Globus pallidus (tissue), 1 donor: ENCODE results near the gene ARL16.

ENCODE experiments used
- DNase-seq: peaks from one replicate; pipeline ENCODE4 v3.0.0-alpha.2; 2015; ENCODE audit warnings: low spot score

ARL16 gene

GRCh38 chr17:81683584-81684441 lies at the start of gene ARL16, which contains the start of gene HGS:
Gene ARL16, minus strand, starts transcription at chr17:81683797. Its CDS starts 44 bp downstream, at chr17:81683753.
Gene HGS, plus strand, starts transcription at chr17:81684011. Its CDS starts 56 bp downstream, at chr17:81684067.
- DNase-seq: peak; percentile 96

GRCh38 chr17:81727324-81728031 lies 43.9 kb upstream of the ARL16 start:
- DNase-seq: no peak

GRCh38 chr17:81726004-81726403 lies 42.4 kb upstream of the ARL16 start:
- no peak for DNase-seq

- no peak for DNase-seq
These were observed 41.8 kb upstream of the ARL16 start for GRCh38 chr17:81725439-81725838.

GRCh38 chr17:81723651-81724209 lies 40.1 kb upstream of the ARL16 start:
- DNase-seq: no peak

GRCh38 chr17:81722184-81723120 lies 38.9 kb upstream of the ARL16 start:
- no peak for DNase-seq

GRCh38 chr17:81720267-81721071 lies 36.9 kb upstream of the ARL16 start:
- no peak for DNase-seq

- peak; percentile 42 for DNase-seq
These were observed 36.0 kb upstream of the ARL16 start for GRCh38 chr17:81719410-81720266.

- no peak for DNase-seq
These were observed 34.1 kb upstream of the ARL16 start for GRCh38 chr17:81717766-81718089.

GRCh38 chr17:81717049-81717765 lies 33.6 kb upstream of the ARL16 start:
- no peak for DNase-seq

- no peak for DNase-seq
These were observed 33.0 kb upstream of the ARL16 start for GRCh38 chr17:81716674-81716996.

- no peak for DNase-seq
These were observed 32.5 kb upstream of the ARL16 start for GRCh38 chr17:81715872-81716673.

GRCh38 chr17:81715107-81715871 lies 31.7 kb upstream of the ARL16 start:
- no peak for DNase-seq

GRCh38 chr17:81714412-81715106 lies 31.0 kb upstream of the ARL16 start:
- DNase-seq: no peak

GRCh38 chr17:81713556-81714411 lies 30.2 kb upstream of the ARL16 start:
- DNase-seq: no peak

GRCh38 chr17:81713004-81713555 lies 29.5 kb upstream of the ARL16 start:
- no peak for DNase-seq
